GM19324 (cell line): ENCODE data around the gene NBEA.
"Not testable (repeated sequence)": the region's sequence is repeated elsewhere in the genome, so short reads cannot be mapped to it uniquely, and the experiment has no call there.

Experiments used
- ATAC-seq: cut with Tn5 transposase; IDR thresholded peaks from one replicate; pipeline ENCODE4 v1.9.1; 2021; ENCODE audit warnings: mild to moderate bottlenecking, moderate library complexity; ENCODE audit not compliant: unreplicated experiment, low FRiP score

The NBEA gene, protein sequence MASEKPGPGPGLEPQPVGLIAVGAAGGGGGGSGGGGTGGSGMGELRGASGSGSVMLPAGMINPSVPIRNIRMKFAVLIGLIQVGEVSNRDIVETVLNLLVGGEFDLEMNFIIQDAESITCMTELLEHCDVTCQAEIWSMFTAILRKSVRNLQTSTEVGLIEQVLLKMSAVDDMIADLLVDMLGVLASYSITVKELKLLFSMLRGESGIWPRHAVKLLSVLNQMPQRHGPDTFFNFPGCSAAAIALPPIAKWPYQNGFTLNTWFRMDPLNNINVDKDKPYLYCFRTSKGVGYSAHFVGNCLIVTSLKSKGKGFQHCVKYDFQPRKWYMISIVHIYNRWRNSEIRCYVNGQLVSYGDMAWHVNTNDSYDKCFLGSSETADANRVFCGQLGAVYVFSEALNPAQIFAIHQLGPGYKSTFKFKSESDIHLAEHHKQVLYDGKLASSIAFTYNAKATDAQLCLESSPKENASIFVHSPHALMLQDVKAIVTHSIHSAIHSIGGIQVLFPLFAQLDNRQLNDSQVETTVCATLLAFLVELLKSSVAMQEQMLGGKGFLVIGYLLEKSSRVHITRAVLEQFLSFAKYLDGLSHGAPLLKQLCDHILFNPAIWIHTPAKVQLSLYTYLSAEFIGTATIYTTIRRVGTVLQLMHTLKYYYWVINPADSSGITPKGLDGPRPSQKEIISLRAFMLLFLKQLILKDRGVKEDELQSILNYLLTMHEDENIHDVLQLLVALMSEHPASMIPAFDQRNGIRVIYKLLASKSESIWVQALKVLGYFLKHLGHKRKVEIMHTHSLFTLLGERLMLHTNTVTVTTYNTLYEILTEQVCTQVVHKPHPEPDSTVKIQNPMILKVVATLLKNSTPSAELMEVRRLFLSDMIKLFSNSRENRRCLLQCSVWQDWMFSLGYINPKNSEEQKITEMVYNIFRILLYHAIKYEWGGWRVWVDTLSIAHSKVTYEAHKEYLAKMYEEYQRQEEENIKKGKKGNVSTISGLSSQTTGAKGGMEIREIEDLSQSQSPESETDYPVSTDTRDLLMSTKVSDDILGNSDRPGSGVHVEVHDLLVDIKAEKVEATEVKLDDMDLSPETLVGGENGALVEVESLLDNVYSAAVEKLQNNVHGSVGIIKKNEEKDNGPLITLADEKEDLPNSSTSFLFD (N-terminal part only)

DNA sequence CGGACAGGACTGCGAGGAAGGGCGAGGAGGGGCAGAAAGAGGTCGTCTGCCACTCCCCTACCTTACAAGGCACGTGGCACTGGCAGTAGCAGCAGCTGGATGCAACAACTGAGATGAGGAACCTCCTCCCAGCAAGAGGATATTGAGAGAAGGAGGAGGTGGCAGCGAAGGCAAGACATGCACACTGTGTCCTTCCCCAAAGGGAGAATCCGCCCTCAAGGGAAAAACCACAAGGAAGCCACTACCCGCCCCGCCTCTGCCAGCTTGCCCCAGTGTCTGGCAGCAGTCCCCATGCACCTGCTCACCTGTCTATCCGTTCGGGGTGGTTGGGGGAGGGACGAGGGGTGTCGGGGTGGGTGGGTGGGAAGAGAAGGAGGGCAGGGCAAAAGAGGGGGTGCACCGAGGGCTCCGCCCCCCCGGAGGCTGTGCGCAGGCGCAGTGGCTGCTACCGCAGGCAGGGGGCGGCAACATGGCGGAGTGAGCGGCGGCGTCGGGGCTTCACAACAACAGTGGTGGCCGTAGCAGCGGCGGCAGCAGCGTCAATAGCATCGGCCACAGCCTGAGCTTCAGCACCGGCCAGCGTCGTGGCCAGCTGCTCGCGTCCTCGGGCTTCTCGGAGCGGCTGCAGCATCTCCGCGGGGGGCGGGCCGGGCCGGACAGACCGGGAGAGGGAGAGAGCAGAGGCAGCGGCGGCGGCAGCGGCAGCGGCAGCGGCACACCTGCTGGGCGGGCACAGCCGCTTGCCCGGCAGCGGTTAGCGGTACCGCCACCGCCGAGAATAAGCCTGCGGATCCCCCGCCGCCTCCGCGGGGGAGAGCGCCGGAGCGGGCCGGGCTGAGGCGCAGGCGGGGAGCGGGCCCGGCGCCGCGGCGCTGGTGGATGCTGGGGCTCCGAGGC is at the start of gene NBEA:
TSS of gene NBEA (plus strand) at position 436 of the 897 bp plus-strand sequence. CDS start 551 bp downstream, outside the sequence.
- ATAC-seq: peak; percentile 80

DNA sequence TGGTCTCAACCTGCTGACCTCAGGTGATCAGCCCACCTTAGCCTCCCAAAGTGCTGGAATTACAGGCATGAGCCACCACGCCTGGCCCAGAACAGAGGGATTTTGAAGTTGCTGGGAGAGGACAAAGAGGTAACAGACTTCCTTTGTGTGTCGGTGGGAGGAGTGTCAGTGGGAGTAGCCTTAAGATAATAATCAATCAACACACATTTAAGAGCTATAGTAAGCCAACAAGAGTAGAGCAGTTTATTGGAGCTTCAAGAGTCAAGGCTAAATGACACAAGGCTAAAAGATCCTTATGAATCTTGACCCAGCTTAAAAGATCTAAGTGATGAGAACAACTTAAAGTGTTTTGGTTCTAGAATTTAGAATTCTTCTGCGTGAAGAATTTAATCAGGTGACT is 47.3 kb upstream of the NBEA start:
- ATAC-seq: no peak

DNA sequence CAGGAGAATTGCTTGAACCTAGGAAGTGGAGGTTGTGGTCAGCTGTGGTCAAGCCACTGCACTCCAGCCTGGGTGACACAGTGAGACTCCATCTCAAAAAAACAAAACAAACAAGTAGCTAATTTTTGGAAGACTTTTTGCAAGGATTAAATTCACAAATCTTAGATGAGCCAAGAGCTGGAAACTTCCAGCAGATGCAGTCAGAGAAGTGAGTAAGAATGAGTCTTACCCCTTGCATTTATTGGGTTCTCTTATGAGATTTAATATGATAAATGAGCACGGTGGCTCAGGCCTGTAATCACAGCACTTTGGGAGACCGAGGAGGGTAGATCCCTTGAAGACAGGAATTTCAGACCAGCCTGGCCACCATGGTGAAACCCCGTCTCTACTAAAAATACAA is 44.9 kb upstream of the NBEA start:
- no peak for ATAC-seq

DNA sequence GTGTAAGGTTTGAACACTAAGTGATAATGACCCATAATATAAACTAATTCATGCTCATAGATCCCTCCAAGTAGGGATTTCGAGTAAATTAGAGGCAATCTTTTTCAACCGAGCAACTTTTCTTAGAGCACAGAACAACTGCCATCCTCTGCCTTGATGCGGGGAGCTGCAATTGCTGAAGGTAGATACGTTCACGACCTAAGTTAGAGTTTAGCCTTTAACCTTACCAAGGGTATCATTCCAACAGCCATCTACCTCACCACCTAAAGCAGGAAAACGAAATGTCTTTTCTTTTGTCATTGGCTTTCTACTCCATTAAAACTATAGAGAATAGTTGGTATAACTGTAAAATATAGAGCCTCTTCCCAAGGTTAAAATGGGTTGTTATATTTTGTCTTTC is 42.2 kb upstream of the NBEA start:
- no peak for ATAC-seq

DNA sequence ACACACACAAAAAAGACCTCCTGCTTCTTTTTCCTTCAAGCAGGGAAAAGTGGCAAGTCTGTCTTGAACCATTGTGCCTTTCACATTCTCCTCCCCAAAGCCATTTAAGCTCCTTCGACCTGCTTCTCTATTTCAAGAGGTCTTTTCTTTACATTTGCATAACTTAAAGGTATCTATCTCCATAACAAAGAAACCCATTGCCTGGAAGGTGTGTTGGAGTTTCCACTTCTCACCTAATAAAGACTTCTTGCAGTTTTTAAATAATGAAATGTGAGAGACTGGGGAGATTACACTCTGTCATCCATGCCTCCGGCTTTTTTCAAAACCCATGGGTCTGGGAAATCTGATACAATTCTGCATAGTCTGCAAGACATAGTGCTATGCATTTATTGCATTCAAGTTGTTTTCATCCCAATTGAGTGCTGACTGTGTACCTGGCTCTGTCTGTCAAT is 41.8 kb upstream of the NBEA start:
- ATAC-seq: no peak

DNA sequence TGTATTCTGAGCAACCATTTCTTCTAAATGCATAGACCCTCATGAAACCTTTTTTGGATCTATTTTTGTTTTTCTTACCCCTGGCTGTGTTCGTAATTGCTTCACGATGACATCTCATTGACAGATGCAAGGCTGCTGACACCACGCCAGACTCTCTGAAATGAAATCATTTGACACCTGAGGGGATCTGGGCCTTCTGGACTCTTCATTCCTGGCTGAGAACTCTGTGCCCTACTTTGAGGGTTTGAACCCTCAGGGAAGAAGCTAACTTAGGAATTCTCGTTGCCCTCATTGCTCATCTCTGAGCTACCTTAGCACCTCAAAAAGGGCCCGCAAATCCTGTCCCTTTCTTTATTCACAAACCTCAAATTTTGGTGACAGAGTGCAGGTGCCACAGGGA is 40.5 kb upstream of the NBEA start:
- ATAC-seq: no peak

DNA sequence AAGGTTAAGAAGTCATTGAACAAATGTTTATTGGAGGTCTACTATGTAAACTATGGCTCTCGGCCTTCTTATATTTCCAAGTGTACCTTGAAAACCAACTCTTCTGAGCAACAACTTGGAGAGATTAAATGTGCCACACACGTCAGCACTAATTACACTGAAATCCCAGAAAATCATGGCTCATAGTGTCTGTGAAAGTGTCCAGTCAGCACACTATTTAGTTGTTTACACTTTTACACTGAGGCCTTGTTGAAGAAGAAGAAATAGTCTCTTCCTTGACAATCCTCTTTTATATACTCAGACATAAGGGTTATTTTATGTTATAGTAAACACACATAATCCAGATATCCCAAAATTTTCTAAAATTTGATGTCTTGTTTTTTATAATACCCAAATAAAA is 30.9 kb upstream of the NBEA start:
- ATAC-seq: no peak

DNA sequence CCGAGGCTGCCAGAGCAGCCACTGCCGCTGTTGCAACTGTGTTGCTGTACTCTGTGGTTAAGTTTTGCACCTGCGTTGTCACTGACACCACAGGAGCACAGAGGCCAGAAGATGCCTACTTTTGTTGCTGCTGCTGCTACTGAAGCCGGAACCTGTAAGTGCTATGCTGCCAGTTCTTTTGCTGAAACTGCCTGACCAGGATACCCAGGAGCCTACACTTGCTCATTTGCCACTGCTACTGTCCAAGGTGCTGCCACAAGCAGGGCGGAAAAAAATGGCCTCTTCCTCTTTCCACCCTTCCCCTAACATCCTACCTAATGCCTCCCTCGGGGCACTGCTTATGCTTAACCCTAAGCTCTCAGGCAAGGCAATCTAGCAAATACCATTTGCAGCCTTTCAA is 29.0 kb upstream of the NBEA start:
- no peak for ATAC-seq

DNA sequence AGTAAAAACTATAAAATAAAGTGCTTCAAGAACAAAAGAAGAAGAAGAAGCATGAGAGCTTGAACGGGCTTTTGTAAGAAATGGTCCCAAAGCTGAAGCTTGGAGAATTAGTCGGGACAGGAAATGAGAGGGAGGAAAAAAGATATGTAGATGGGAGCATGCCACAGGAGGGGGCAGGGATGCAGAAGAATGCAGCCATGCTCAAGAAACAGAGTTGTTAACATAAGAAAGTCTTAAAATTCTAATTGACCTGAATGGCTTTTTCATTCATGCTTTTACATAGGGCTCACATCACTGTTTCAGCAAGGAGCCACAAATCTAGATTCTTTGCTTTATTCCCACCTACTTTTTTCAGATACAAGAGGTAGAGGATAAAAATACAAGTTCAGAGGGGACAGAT is 27.7 kb upstream of the NBEA start:
- ATAC-seq: no peak

DNA sequence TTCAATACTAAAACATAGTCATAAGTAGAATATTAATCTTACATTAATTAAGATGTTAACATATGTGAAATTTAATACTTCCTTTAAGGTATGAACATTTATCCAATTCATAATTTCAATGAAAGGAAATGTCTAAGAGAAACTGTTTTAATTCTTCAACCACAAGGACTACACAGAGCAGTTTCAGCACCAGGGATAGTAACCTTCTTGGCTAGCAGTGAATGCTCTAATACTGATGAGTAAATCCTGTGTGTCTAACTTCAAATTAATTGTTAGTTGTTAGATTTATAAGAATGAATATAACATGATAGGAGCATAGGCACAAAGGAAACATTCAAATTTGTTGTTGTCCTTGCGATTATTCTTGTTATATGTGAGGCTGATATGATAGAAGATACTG is 15.6 kb upstream of the NBEA start:
- no peak for ATAC-seq

DNA sequence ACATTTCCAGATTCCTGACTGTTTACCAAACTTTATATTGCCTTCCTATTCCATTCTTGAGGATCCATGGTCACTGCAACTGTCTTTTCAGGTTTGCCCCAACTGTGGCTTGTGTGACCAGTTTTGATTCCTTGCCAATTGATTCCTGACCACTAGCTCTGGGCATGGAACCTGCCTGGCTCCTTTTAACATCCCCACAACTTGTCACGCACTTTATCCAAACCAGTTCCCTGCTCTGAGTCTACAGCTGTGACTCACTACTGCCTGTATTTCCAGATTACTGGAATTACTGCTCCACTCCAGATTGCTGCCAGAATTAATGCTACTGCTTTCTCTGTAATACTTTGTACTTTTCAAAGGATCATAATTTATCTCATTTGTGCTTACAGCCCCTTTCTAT is 13.4 kb upstream of the NBEA start:
- ATAC-seq: not testable (repeated sequence)

DNA sequence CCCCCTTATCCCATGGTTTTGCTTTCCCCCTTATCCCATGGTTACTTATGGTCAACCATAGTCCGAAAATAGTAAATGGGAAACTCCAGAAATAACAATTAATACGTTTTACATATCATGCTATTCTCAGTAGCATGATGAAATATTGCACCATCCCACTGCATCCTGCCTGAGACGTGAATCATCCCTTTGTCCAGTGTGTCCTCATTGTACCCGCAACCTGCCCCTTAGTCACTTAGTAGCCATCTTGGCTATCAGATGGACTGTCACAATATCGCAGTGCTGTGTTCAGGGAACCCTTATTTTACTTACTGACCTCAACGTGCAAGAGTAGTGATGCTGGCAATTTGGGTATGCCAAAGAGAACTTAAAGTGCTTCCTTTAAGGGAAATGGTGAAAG is 10.5 kb upstream of the NBEA start:
- ATAC-seq: no peak

DNA sequence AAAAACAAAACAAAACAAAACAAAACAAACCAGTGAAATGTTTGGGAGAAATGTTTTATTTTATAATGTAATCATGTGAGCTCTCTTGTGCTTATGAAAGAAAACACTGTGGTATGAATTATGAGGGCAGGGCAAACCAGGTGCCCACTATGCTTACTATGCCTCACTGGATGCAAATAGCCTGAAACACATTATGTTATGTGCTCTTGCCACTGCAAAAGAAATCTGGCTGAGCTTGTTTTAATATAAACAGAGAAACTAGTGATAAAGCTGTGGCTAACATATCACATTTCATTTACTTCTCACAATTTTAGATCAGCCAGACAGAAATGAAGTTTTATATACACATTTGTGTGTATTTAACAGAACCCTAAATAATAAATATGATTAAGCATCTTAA is 8.7 kb upstream of the NBEA start:
- no peak for ATAC-seq

DNA sequence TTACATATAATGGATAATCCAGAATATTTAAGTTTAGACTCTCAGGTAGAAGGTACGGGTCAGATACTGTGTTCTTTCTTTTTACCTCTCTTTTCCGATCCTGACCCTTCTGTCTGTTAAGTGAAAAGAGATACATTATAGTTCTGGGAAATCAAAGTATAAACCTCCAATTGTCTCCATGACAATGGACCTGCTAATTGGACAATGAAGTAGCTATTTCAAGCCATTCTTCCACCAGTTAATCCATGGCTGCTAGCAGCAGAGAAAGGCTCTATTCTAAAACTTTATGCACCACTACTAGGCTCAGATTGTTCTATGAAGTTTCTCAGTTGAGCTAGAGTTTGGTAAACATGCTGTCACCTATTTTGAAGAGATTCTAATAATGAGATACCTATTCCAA is 8.3 kb upstream of the NBEA start:
- ATAC-seq: no peak

DNA sequence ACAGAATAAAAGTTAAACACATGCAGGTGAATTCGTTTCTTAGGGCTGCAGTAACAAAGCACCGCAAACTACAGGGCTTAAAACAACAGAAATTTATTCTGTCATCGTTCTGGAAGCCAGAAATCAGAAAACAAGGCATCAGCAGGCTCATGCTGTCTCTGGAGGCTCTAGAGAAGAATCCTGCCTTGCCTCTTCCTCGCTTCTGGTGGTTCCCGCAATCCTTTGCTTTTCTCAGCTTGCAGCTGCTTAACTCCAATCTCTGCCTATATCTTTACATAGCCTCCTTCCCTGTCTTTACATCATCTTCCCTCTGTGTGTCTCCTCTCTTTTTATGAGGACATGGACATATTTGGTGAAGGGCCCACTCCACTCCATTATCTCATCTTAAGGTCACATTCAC is 6.2 kb upstream of the NBEA start:
- no peak for ATAC-seq

DNA sequence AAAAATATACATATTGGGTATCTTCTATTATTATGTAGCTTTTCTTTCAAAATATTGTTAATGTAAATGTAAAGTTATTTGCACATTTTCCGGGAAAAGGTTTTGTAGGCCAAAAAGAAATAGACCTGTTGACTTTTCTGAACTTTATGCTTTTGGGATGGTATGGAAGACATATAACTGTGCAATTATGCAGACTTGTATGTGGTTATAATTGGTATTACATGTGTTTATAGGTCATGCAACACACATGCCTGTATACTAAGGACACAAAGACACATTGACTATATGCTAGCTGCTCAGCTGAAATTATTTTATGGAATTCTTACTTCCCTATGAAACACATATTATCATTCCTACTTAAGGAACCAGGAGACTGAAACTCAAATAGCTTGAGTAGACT is 2.3 kb upstream of the NBEA start:
- no peak for ATAC-seq

DNA sequence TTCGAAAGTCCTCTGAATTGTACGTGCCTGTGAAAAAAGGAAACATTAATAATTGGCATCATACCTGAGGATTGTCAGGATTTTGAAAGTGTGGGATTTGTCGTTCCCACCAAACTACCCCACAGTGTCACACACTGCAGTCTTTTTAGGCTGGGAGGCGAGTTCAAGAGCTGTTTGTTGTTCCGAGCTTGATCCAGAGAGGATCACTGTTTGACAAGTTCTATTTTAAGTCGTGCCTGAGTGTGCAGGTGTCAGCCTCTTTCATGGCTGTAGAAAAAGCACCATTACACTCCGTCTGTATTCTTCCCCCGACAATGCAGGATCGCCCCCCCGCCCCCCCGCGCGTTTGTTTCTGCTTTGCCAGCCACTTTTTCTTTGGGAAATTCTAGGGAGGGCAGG is 635 bp upstream of the NBEA start:
- no peak for ATAC-seq

DNA sequence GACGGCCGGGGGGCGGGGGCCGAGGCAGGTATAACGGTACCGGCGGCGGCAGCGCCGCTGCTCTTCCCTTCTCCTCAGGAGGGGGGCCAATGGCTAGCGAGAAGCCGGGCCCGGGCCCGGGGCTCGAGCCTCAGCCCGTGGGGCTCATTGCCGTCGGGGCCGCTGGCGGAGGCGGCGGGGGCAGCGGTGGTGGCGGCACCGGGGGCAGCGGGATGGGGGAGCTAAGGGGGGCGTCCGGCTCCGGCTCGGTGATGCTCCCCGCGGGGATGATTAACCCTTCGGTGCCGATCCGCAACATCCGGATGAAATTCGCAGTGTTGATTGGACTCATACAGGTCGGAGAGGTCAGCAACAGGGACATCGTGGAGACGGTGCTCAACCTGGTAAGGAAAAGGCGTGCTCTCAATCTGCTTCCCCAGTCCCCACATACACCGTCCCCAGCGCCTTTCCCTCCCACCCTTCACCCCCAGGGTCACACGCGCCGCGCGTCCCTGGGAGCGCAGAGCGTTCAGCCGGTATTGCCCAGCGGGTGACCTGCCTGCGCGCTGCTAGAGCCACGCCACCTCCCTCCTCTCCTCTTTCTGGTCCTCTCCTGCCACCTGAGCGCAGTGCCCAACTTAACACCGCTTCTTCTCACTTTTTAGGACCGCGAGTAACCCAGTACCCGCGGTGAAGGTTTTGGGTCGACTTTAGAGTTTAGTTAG is 814 bp downstream of the NBEA start:
- peak; percentile 37 for ATAC-seq

DNA sequence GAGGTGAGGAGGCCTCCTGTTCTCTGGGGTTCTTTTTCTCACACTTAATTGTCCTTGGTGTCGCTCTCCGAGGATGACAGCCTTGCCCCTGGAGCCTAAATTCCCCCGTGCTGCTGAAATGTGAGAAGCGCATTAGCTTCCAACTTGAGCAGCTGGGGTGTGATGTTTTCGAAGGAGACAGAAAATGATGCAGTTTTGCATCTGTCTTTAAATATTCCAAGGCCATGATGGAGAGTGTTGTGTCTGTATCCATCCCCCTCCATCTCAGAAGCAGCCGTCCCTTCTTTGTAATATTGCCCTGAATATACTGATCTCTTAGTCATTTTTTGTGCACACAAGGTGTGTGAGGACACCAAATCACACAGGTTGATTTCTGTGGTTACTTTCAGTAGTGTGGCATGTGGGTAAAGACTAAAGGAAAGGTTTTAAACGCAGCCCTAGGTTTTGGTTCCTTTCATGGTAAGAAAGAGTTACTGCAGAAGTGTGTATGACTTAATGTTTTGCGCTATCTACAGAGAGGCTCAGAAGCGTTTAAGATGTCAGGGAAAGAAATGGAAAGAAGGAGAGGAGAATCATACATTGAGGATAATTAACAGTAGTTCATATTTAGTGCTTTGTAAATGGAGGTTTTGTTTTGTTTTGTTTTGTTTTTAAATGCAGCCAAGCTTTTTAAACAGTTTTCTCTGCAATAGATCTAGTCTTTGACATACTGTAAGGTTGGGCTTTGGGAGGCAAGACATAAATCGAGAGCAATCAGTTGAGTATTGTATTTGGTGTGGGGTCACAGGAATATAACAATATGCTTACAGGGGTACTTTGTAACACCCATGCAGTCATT is 1.6 kb downstream of the NBEA start:
- no peak for ATAC-seq
